Endothelial cell of umbilical vein (primary cell): Measurements from ENCODE around the gene FBN2. TPM values are rescaled to one million over a fixed set of nuclear protein-coding genes. Genes with fewer than 3 reads are reported as not detected.

Experiments
- BruUV-seq: library from RNA; stranded (reverse); fragments of 400-500 nt; replicated peaks from 2 replicates; lab custom pipeline; 2021; lab: Mats Ljungman, UMichigan
- CTCF ChIA-PET: fragments of 300-600, 350-600 bp; sonication (Branson Sonifier 250); formaldehyde crosslinking; loops from one replicate; lab custom pipeline; 2021; ENCODE audit warnings: antibody characterized with exemption, inconsistent platforms; lab: Charles Lee
- POLR2A ChIA-PET: fragments of 300-600, 350-600 bp; sonication (Branson Sonifier 250); formaldehyde crosslinking; loops from one replicate; lab custom pipeline; 2021; ENCODE audit warnings: antibody characterized with exemption, inconsistent platforms; lab: Charles Lee
- DNase-seq: peaks from one replicate; pipeline ENCODE4 v3.0.0-alpha.2; 2011; ENCODE audit warnings: low read depth, low spot score
- FAIRE-seq: peaks from 2 replicates; lab custom pipeline; 2011; peaks lifted over from hg19 to GRCh38; lab: Jason Lieb, UNC
- H2AFZ ChIP-seq: 2 replicates; pipeline ENCODE4 v1.6.0; 2012; ENCODE audit warnings: low read depth, low read length, control low read depth, inconsistent platforms
- H3K27ac ChIP-seq: 2 replicates; pipeline ENCODE4 v1.5.1; 2011; ENCODE audit warnings: low read depth, mild to moderate bottlenecking, control low read depth, low read length, moderate library complexity; ENCODE audit not compliant: insufficient read depth
- H3K27me3 ChIP-seq, 2 experiments: 2 replicates each; pipeline versions ENCODE4 v1.6.0 to v1.6.1; 2011; ENCODE audit warnings: low read length in 2 of 2, mixed read lengths in 1 of 2; ENCODE audit not compliant: control insufficient read depth in 2 of 2, insufficient read depth in 2 of 2
- H3K36me3 ChIP-seq, 2 experiments: 2 replicates in 1 of 2; 3 replicates in 1 of 2; pipeline ENCODE4 v1.5.1; 2011; ENCODE audit warnings: low read length in 2 of 2, mild to moderate bottlenecking in 1 of 2, moderate library complexity in 1 of 2; ENCODE audit not compliant: control insufficient read depth in 2 of 2, insufficient read depth in 2 of 2; ENCODE audit errors: extremely low read depth in 1 of 2
- H3K4me1 ChIP-seq: 3 replicates; pipeline ENCODE4 v1.5.1; 2011; ENCODE audit warnings: mild to moderate bottlenecking, low read length; ENCODE audit not compliant: control insufficient read depth, insufficient read depth; ENCODE audit errors: extremely low read depth
- H3K4me2 ChIP-seq: 2 replicates; pipeline ENCODE4 v1.6.1; 2011; ENCODE audit warnings: low read length, control low read depth, mixed read lengths; ENCODE audit not compliant: insufficient read depth
- H3K4me3 ChIP-seq, 3 experiments: fragments of 200-600 bp in 1 of 3; sonication (generic), shearing (Covaris generic) in 1 of 3; replicated peaks in 1 of 3; 2 replicates each; pipeline ENCODE4 v1.5.1; 2011 to 2016; ENCODE audit warnings: control low read depth in 3 of 3, low read length in 3 of 3, mild to moderate bottlenecking in 2 of 3, inconsistent platforms in 1 of 3, low read depth in 1 of 3, moderate library complexity in 1 of 3; ENCODE audit not compliant: insufficient read depth in 1 of 3
- H3K79me2 ChIP-seq: 2 replicates; pipeline ENCODE4 v1.6.0; 2012; ENCODE audit warnings: low read length, inconsistent platforms; ENCODE audit not compliant: control insufficient read depth, insufficient read depth
- H3K9ac ChIP-seq: replicated peaks from 2 replicates; pipeline ENCODE3; 2011; ENCODE audit warnings: low read length, control low read depth; ENCODE audit not compliant: insufficient read depth; ENCODE audit errors: extremely low read depth
- H3K9me1 ChIP-seq: replicated peaks from 3 replicates; pipeline ENCODE4 v1.6.0; 2011; ENCODE audit warnings: mild to moderate bottlenecking, low read length; ENCODE audit not compliant: control insufficient read depth, insufficient read depth; ENCODE audit errors: extremely low read depth
- H3K9me3 ChIP-seq: replicated peaks from 2 replicates; pipeline ENCODE4 v1.5.1; 2012; ENCODE audit warnings: low read length, inconsistent platforms; ENCODE audit not compliant: control insufficient read depth, insufficient read depth
- H4K20me1 ChIP-seq: replicated peaks from 2 replicates; pipeline ENCODE3; 2011; ENCODE audit warnings: mild to moderate bottlenecking, low read length; ENCODE audit not compliant: control insufficient read depth, insufficient read depth; ENCODE audit errors: extremely low read depth
- CTCF ChIP-seq, 2 donors: IDR thresholded peaks; 1 replicate in 1 of 2; 2 replicates in 1 of 2; pipeline ENCODE4 v1.5.1; 2011; ENCODE audit warnings: low read length in 2 of 2, mild to moderate bottlenecking in 2 of 2, moderate library complexity in 2 of 2, control low read depth in 1 of 2, inconsistent platforms in 1 of 2, low read depth in 1 of 2; ENCODE audit not compliant: insufficient read depth in 1 of 2; ENCODE audit errors: extremely low read depth in 1 of 2
- EZH2 ChIP-seq: IDR thresholded peaks from 2 replicates; pipeline ENCODE4 v1.6.1; 2012; ENCODE audit warnings: borderline replicate concordance, low read depth, mild to moderate bottlenecking, moderate library complexity, low read length, inconsistent platforms; ENCODE audit not compliant: severe bottlenecking
- FOS ChIP-seq: IDR thresholded peaks from 2 replicates; pipeline ENCODE4 v1.6.1; 2011; ENCODE audit warnings: mild to moderate bottlenecking, low read length, moderate library complexity, borderline replicate concordance; ENCODE audit not compliant: insufficient read depth
- GATA2 ChIP-seq: IDR thresholded peaks from 2 replicates; pipeline ENCODE4 v1.7.0; 2011; ENCODE audit warnings: low read depth, mild to moderate bottlenecking, moderate library complexity, mixed read lengths, low read length; ENCODE audit not compliant: insufficient read length, insufficient read depth
- JUN ChIP-seq: IDR thresholded peaks from 2 replicates; pipeline ENCODE4 v1.6.1; 2011; ENCODE audit warnings: borderline replicate concordance, low read depth; ENCODE audit not compliant: insufficient read length, insufficient read depth
- MAX ChIP-seq: IDR thresholded peaks from 2 replicates; pipeline ENCODE4 v1.6.1; 2011; ENCODE audit not compliant: insufficient read depth, insufficient read length
- MYC ChIP-seq: IDR thresholded peaks from one replicate; pipeline ENCODE4 v1.6.1; 2011; ENCODE audit warnings: mild to moderate bottlenecking, low read depth, low read length
- POLR2A ChIP-seq: IDR thresholded peaks from 2 replicates; pipeline ENCODE4 v1.6.1; 2012; ENCODE audit warnings: low read depth, mild to moderate bottlenecking, control low read depth, low read length
- POLR2AphosphoS5 ChIP-seq: IDR thresholded peaks from 2 replicates; pipeline ENCODE4 v1.6.1; 2012; ENCODE audit warnings: low read depth, mild to moderate bottlenecking, control low read depth, low read length, moderate library complexity; ENCODE audit not compliant: insufficient read depth
- dilution Hi-C: fragments of 300-500 bp; cut with MboI; formaldehyde crosslinking; loops from one replicate; pipeline ENCODE4 v1.15.0; 2019; ENCODE audit warnings: low sequenced_read_pairs; ENCODE audit not compliant: extremely low pct_ligation_motif_present
- intact Hi-C: fragments of 100-400 bp; cut with micrococcal nuclease; formaldehyde crosslinking; loops from one replicate; pipeline ENCODE4 v1.10.0; 2022
- polyA plus RNA-seq, 4 experiments: library from polyadenylated mRNA; depleted of rRNA in 3 of 4; stranded (reverse) in 3 of 4; unstranded in 1 of 4; fragments of >200 nt; gene quantifications; 2 replicates each; pipeline versions ENCODE4 v1.2.1 to v1.2.3, GENCODE V29; 2011 to 2012; ENCODE audit warnings: missing spikeins in 1 of 4
- total RNA-seq: library from RNA; stranded (reverse); gene quantifications from 2 replicates; pipeline ENCODE4 v1.2.3, GENCODE V29; 2021

FBN2 gene
- total and polyA plus RNA-seq, 2 donors (not counting 3 experiments of a cell fraction or from before 2014, with no cell fraction given): 21.8 to 57.4 TPM

GRCh38 chr5:128366147-128366546, 171.9 kb downstream of the FBN2 start:
- no peaks in the 10 kb centered on the region for H4K20me1 ChIP-seq
- H3K36me3 ChIP-seq: no peaks in the 10 kb centered on the region
- H3K4me1 ChIP-seq: no peaks in the 10 kb centered on the region
- H3K27ac ChIP-seq: no peak overlapping the region
- ChIA-PET CTCF (interaction anchor here (0.6 kb wide), 1 partner anchor 132 kb away, joined by 3 read pairs; no protein-coding TSS in a partner anchor), POLR2A (no interaction called here)
- DNase-seq: no peak
- intact Hi-C loops: no loop called here
- H2AFZ ChIP-seq: no peak overlapping the region
- no peak for FAIRE-seq
- no TSS peak for BruUV-seq
- TF ChIP-seq MYC: no peak
- TF ChIP-seq MAX: no peak
- no peak for TF ChIP-seq POLR2A
- no peak for TF ChIP-seq CTCF (IDR thresholded peaks at IDR 0.05; ENCODE audit: extremely low read depth in 1 of 2, insufficient read depth in 1 of 2, low read depth in 1 of 2, low read length in 2 of 2)
- TF ChIP-seq FOS: no peak
- no peak for TF ChIP-seq JUN
- no peak for TF ChIP-seq GATA2
- no peak for TF ChIP-seq POLR2AphosphoS5
- TF ChIP-seq EZH2: no peak
- no peaks in the 10 kb centered on the region for H3K9me3 ChIP-seq
- no peaks in the 10 kb centered on the region for H3K79me2 ChIP-seq
- no peaks in the 10 kb centered on the region for H3K27me3 ChIP-seq
- no peak overlapping the region for H3K4me3 ChIP-seq
- no peak overlapping the region for H3K4me2 ChIP-seq
- dilution Hi-C loops: no loop called here
- no peak overlapping the region for H3K9ac ChIP-seq
- H3K9me1 ChIP-seq: peaks cover 2% of the 10 kb centered on the region
